Endodermal cell (in vitro differentiated cells): Measurements from ENCODE around the gene MACROD2. TPM values are rescaled to one million over a fixed set of nuclear protein-coding genes. Genes with fewer than 3 reads are reported as not detected.

Experiments used
- DNase-seq: peaks from one replicate; pipeline ENCODE4 v3.0.0-alpha.2; 2017
- H3K27ac ChIP-seq: 2 replicates; pipeline ENCODE4 v1.5.1; 2013; ENCODE audit warnings: mild to moderate bottlenecking, low read depth, low read length, moderate library complexity
- H3K27me3 ChIP-seq: 2 replicates; pipeline ENCODE4 v1.6.1; 2013; ENCODE audit warnings: mild to moderate bottlenecking, low read length, moderate library complexity; ENCODE audit not compliant: insufficient read depth, control insufficient read depth, poor library complexity, severe bottlenecking
- H3K36me3 ChIP-seq: 2 replicates; pipeline ENCODE4 v1.7.0; 2013; ENCODE audit warnings: mild to moderate bottlenecking, low read length, moderate library complexity; ENCODE audit not compliant: control insufficient read depth, insufficient read depth
- H3K4me1 ChIP-seq: one replicate; pipeline ENCODE4 v1.7.0; 2013; ENCODE audit warnings: low read length; ENCODE audit not compliant: control insufficient read depth, insufficient read depth
- H3K4me3 ChIP-seq: 2 replicates; pipeline ENCODE4 v1.5.1; 2013; ENCODE audit warnings: mild to moderate bottlenecking, low read length, moderate library complexity
- H3K9ac ChIP-seq: 2 replicates; pipeline ENCODE4 v1.6.1; 2013; ENCODE audit warnings: mild to moderate bottlenecking, low read length, moderate library complexity; ENCODE audit not compliant: poor library complexity, severe bottlenecking; ENCODE audit errors: extremely low read depth
- H3K9me3 ChIP-seq: 2 replicates; pipeline ENCODE4 v1.6.1; 2013; ENCODE audit warnings: mild to moderate bottlenecking, low read length, moderate library complexity; ENCODE audit not compliant: control insufficient read depth
- H3K27ac Mint-ChIP-seq: 2 replicates; pipeline ENCODE4 v1.8.0; 2020; ENCODE audit warnings: mixed read lengths
- H3K27me3 Mint-ChIP-seq: 2 replicates; pipeline ENCODE4 v1.8.0; 2021; ENCODE audit warnings: mild to moderate bottlenecking, mixed read lengths; ENCODE audit not compliant: insufficient read depth
- H3K36me3 Mint-ChIP-seq: 2 replicates; pipeline ENCODE4 v1.8.0; 2020; ENCODE audit warnings: low read depth, mixed read lengths
- H3K4me1 Mint-ChIP-seq: 2 replicates; pipeline ENCODE4 v1.8.0; 2020; ENCODE audit warnings: mixed read lengths
- H3K4me3 Mint-ChIP-seq: 2 replicates; pipeline ENCODE4 v1.8.0; 2020; ENCODE audit warnings: mild to moderate bottlenecking, moderate library complexity, mixed read lengths
- H3K9me3 Mint-ChIP-seq: 2 replicates; pipeline ENCODE4 v1.8.0; 2020; ENCODE audit warnings: mild to moderate bottlenecking, mixed read lengths
- WGBS, 2 experiments: methylation state at CpG; one replicate each; pipeline versions ENCODE4 v1.1.5 to v1.1.7; 2013; ENCODE audit warnings: missing lambda C conversion rate in 2 of 2, mixed read lengths in 1 of 2; ENCODE audit not compliant: insufficient coverage in 1 of 2, insufficient read length in 1 of 2; 5-methylcytosine and 5-hydroxymethylcytosine counted together
- total RNA-seq, 2 donors: library from RNA; stranded (reverse); fragmentation: NEBNext Ultra II Directional in 1 of 2; extraction: Animal tissue kit (Norgen Biotek cat#: 25700) in 1 of 2; gene quantifications; 2 replicates in 1 of 2; 3 replicates in 1 of 2; pipeline ENCODE4 v1.2.1, GENCODE V29; 2021
- TF ChIP-seq, protein P1 (sequence below): fragments of 200-600 bp; sonication (generic); conservative IDR thresholded peaks from 2 replicates; pipeline ENCODE4 v1.5.0; 2021; ENCODE audit warnings: antibody characterized with exemption, mild to moderate bottlenecking

MACROD2 gene
- total RNA-seq, 2 donors from 2014 or later: 2.3 to 4.8 TPM

DNA sequence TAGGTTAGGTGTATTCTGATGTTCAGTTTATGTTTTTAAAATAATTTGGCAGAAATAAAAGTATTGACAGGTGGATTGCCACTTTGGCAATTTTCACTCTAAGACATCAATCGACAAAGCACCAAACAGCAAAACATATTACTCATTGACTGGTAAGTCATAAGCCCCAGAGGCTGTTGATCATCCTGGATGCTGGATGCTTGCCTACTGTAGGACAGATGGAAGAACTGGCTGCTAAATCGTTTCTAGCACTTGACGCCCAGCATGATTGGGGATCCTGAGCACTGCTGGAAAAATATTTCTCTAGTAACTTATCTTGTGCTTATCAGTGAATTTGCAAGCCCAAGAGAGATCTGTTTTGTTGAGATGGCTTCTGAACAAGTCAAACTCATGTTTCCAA, 1343.9 kb downstream of the MACROD2 start:
- Histone ChIP-seq H3K27me3 (no peaks in the 10 kb centered on the region), H3K4me1 (no peaks in the 10 kb centered on the region), H3K36me3 (no peaks in the 10 kb centered on the region), H3K9me3 (no peaks in the 10 kb centered on the region), H3K9ac (no peak overlapping the region), H3K4me3 (no peak overlapping the region), H3K27ac (no peak overlapping the region)
- Mint-ChIP-seq H3K9me3 (no peaks in the 10 kb centered on the region), H3K27ac (no peak overlapping the region), H3K4me1 (peaks cover 17% of the 10 kb centered on the region), H3K36me3 (no peaks in the 10 kb centered on the region), H3K27me3 (no peaks in the 10 kb centered on the region), H3K4me3 (no peak overlapping the region)
- TF ChIP-seq, protein P1, sequence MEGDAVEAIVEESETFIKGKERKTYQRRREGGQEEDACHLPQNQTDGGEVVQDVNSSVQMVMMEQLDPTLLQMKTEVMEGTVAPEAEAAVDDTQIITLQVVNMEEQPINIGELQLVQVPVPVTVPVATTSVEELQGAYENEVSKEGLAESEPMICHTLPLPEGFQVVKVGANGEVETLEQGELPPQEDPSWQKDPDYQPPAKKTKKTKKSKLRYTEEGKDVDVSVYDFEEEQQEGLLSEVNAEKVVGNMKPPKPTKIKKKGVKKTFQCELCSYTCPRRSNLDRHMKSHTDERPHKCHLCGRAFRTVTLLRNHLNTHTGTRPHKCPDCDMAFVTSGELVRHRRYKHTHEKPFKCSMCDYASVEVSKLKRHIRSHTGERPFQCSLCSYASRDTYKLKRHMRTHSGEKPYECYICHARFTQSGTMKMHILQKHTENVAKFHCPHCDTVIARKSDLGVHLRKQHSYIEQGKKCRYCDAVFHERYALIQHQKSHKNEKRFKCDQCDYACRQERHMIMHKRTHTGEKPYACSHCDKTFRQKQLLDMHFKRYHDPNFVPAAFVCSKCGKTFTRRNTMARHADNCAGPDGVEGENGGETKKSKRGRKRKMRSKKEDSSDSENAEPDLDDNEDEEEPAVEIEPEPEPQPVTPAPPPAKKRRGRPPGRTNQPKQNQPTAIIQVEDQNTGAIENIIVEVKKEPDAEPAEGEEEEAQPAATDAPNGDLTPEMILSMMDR: no peak
- DNase-seq: no peak
- 92 to 97% methylated on average over 2 to 3 of the region's 3 CpGs for WGBS, 2 experiments

- Mint-ChIP-seq H3K36me3 (no peaks in the 10 kb centered on the region), H3K4me3 (no peak overlapping the region), H3K27ac (no peak overlapping the region)
These were observed 1347.7 kb downstream of the MACROD2 start for GRCh38 chr20:15342991-15343523.

DNA sequence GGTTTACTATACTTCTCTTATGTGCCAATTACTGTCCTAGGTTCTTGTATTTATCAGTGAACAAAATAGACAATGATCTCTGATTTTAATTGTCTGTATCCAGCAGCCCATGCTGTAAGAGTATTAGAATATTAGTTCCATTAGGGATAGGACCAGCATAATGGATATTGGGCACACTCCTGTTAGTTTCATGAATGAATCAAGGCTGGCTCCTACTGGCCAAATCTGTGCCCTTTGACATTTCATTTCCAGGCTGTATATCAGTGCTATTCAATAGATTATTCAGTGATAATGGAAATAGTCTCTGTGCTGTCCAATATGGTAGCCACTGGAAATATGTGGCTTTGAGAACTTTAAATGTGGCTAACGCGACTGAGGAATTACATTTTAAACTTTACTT, 1350.0 kb downstream of the MACROD2 start:
- Mint-ChIP-seq H3K27me3 (no peaks in the 10 kb centered on the region), H3K9me3 (peaks cover 15% of the 10 kb centered on the region), H3K36me3 (peaks cover 3% of the 10 kb centered on the region), H3K27ac (no peak overlapping the region), H3K4me1 (peaks cover 7% of the 10 kb centered on the region), H3K4me3 (no peak overlapping the region)
- Histone ChIP-seq H3K36me3 (no peaks in the 10 kb centered on the region), H3K9ac (no peak overlapping the region), H3K9me3 (peaks cover 12% of the 10 kb centered on the region), H3K27me3 (no peaks in the 10 kb centered on the region), H3K4me3 (no peak overlapping the region), H3K4me1 (no peaks in the 10 kb centered on the region), H3K27ac (no peak overlapping the region)
- TF ChIP-seq, protein P1: peak; percentile 18
- no CpG with 5 or more reads among the region's 2 CpGs for WGBS, 2 experiments
- no peak for DNase-seq

More at GRCh38 chr20:15342991-15343523, 1347.7 kb downstream of the MACROD2 start:
- Mint-ChIP-seq H3K27me3 (no peaks in the 10 kb centered on the region), H3K4me1 (peaks cover 7% of the 10 kb centered on the region), H3K9me3 (peaks cover 2% of the 10 kb centered on the region)
- TF ChIP-seq, protein P1: no peak
- Histone ChIP-seq H3K9ac (no peak overlapping the region), H3K36me3 (no peaks in the 10 kb centered on the region), H3K4me1 (no peaks in the 10 kb centered on the region), H3K4me3 (no peak overlapping the region), H3K27ac (no peak overlapping the region), H3K9me3 (peaks cover 4% of the 10 kb centered on the region), H3K27me3 (no peaks in the 10 kb centered on the region)
- no peak for DNase-seq
- WGBS, 2 experiments: 95 to 100% methylated on average over 1 to 3 of the region's 3 CpGs
